PC-3 (cell line): Measurements from ENCODE around the gene EVA1A.

ENCODE experiments used
- CTCF ChIP-seq: fragments of 300-600 bp; sonication (generic); conservative IDR thresholded peaks from 2 replicates; pipeline ENCODE4 v1.5.1; 2017; ENCODE audit warnings: antibody characterized with exemption, low read depth, mild to moderate bottlenecking, low read length
- EZH2 ChIP-seq: fragments of 300-600 bp; sonication (generic); IDR thresholded peaks from one replicate; pipeline ENCODE4 v1.6.1; 2017; ENCODE audit warnings: antibody characterized with exemption, mild to moderate bottlenecking, low read length; ENCODE audit not compliant: unreplicated experiment
- EZH2phosphoT487 ChIP-seq: fragments of 300-600 bp; sonication (generic); IDR thresholded peaks from 2 replicates; pipeline ENCODE4 v1.6.1; 2018; ENCODE audit warnings: mild to moderate bottlenecking, antibody characterized with exemption, low read length, borderline replicate concordance

GRCh38 chr2:75557474-75558133, 3.1 kb downstream of the EVA1A start:
- no peak for TF ChIP-seq CTCF
- TF ChIP-seq EZH2: no peak
- no peak for TF ChIP-seq EZH2phosphoT487
